HEK293 (cell line): ENCODE data around the gene CCDC13.

Experiments
- BCL11A ChIP-seq: fragments of 450-650 bp; formaldehyde crosslinking; IDR thresholded peaks from 2 replicates; pipeline ENCODE4 v1.5.1; 2016; ENCODE audit warnings: low read depth, missing biosample characterization, missing genetic modification characterization
- KLF16 ChIP-seq: fragments of 450-650 bp; formaldehyde crosslinking; IDR thresholded peaks from 2 replicates; pipeline ENCODE4 v1.5.1; 2017; ENCODE audit warnings: missing biosample characterization, missing genetic modification characterization
- ZNF350 ChIP-seq: fragments of 450-650 bp; formaldehyde crosslinking; IDR thresholded peaks from 2 replicates; pipeline ENCODE4 v1.5.0; 2017; ENCODE audit warnings: missing biosample characterization, mild to moderate bottlenecking, missing genetic modification characterization
- ZNF362 ChIP-seq: fragments of 450-650 bp; formaldehyde crosslinking; IDR thresholded peaks from 2 replicates; pipeline ENCODE4 v1.5.1; 2016; ENCODE audit warnings: missing biosample characterization, missing genetic modification characterization
- ZNF776 ChIP-seq: fragments of 450-650 bp; formaldehyde crosslinking; IDR thresholded peaks from 2 replicates; pipeline ENCODE4 v1.5.0; 2017; ENCODE audit warnings: missing biosample characterization, missing genetic modification characterization, borderline replicate concordance

GRCh38 chr3:42752441-42752840 is 20.6 kb downstream of the CCDC13 start:
- no peak for TF ChIP-seq BCL11A (tag by site-specific recombination)
- no peak for TF ChIP-seq ZNF362 (tag by site-specific recombination)
- no peak for TF ChIP-seq ZNF776 (tag by site-specific recombination)
- no peak for TF ChIP-seq KLF16
- TF ChIP-seq ZNF350 (tag by site-specific recombination), result no peak
